ENCODE measurements around the gene ZFYVE19.

ZFYVE19 gene

GRCh38 chr15:40807028-40807887 lies at the start of gene ZFYVE19, which contains the start of gene DNAJC17:
ZFYVE19 (plus strand) TSS chr15:40807089; CDS start chr15:40807590, 501 bp downstream.
DNAJC17 (minus strand) TSS chr15:40807473; CDS start chr15:40807446, 27 bp downstream.
- H3K27ac ChIP-seq: peak within 1 kb of the TSS; percentile 85
- DNase-seq (ENCODE audit: low read depth, low spot score): peak; percentile 88

- DNase-seq (ENCODE audit: low read depth, low spot score): no peak
- no peak overlapping the region for H3K27ac ChIP-seq
Measured at GRCh38 chr15:40759961-40760360, 46.9 kb upstream of the ZFYVE19 start.

- peak overlapping the region; percentile 47 for H3K27ac ChIP-seq
- DNase-seq (ENCODE audit: low read depth, low spot score): no peak
Measured at GRCh38 chr15:40762919-40763800, 43.7 kb upstream of the ZFYVE19 start.

GRCh38 chr15:40763801-40764628 lies 42.9 kb upstream of the ZFYVE19 start, which contains the start of gene GCHFR:
GCHFR (plus strand) TSS chr15:40764068; CDS start chr15:40764181, 113 bp downstream.
- no peak for DNase-seq (ENCODE audit: low read depth, low spot score)
- peak within 1 kb of the TSS; percentile 47 for H3K27ac ChIP-seq

GRCh38 chr15:40764629-40765103 lies 42.2 kb upstream of the ZFYVE19 start:
- H3K27ac ChIP-seq: peak overlapping the region; percentile 47
- DNase-seq (ENCODE audit: low read depth, low spot score): no peak

GRCh38 chr15:40766194-40766815 lies 40.6 kb upstream of the ZFYVE19 start:
- no peak for DNase-seq (ENCODE audit: low read depth, low spot score)
- peak overlapping the region; percentile 47 for H3K27ac ChIP-seq

GRCh38 chr15:40766906-40767837 lies 39.7 kb upstream of the ZFYVE19 start:
- peak overlapping the region; percentile 47 for H3K27ac ChIP-seq
- DNase-seq (ENCODE audit: low read depth, low spot score): no peak

GRCh38 chr15:40767838-40768500 lies 38.9 kb upstream of the ZFYVE19 start:
- peak overlapping the region; percentile 93 for H3K27ac ChIP-seq

GRCh38 chr15:40768521-40769273 lies 38.2 kb upstream of the ZFYVE19 start:
- H3K27ac ChIP-seq: peak overlapping the region; percentile 93
- DNase-seq (ENCODE audit: low read depth, low spot score): no peak

More at GRCh38 chr15:40767838-40768500, 38.9 kb upstream of the ZFYVE19 start:
- no peak for DNase-seq (ENCODE audit: low read depth, low spot score)

- DNase-seq (ENCODE audit: low read depth, low spot score): no peak
- peak within 1 kb of the TSS; percentile 93 for H3K27ac ChIP-seq
Measured at GRCh38 chr15:40769274-40770146, 37.4 kb upstream of the ZFYVE19 start, which contains the start of gene C15orf62. C15orf62 (plus strand) TSS chr15:40769980; CDS start chr15:40770496, 516 bp downstream.

- DNase-seq (ENCODE audit: low read depth, low spot score): no peak
- peak overlapping the region; percentile 93 for H3K27ac ChIP-seq
Measured at GRCh38 chr15:40770147-40770721, 36.7 kb upstream of the ZFYVE19 start.

GRCh38 chr15:40771242-40771641 lies 35.6 kb upstream of the ZFYVE19 start:
- H3K27ac ChIP-seq: peak overlapping the region; percentile 93
- DNase-seq (ENCODE audit: low read depth, low spot score): no peak

GRCh38 chr15:40772014-40772413 lies 34.9 kb upstream of the ZFYVE19 start:
- DNase-seq (ENCODE audit: low read depth, low spot score): no peak
- H3K27ac ChIP-seq: no peak overlapping the region

GRCh38 chr15:40773496-40773895 lies 33.4 kb upstream of the ZFYVE19 start:
- no peak for DNase-seq (ENCODE audit: low read depth, low spot score)
- H3K27ac ChIP-seq: no peak overlapping the region

GRCh38 chr15:40773902-40774301 lies 33.0 kb upstream of the ZFYVE19 start:
- no peak overlapping the region for H3K27ac ChIP-seq
- no peak for DNase-seq (ENCODE audit: low read depth, low spot score)

GRCh38 chr15:40775007-40775406 lies 31.9 kb upstream of the ZFYVE19 start:
- H3K27ac ChIP-seq: no peak overlapping the region
- DNase-seq (ENCODE audit: low read depth, low spot score): no peak

All from epithelial cell of prostate (primary cell).